Coronary artery (tissue), 2 donors: Measurements from ENCODE around the gene DGAT2.

Experiments used
- DNase-seq: peaks from one replicate; pipeline ENCODE4 v3.0.0-alpha.2; 2017; ENCODE audit warnings: low spot score
- H3K27ac ChIP-seq, 2 donors: fragments of 200-600 bp; sonication (generic); one replicate each; pipeline ENCODE4 v1.5.1; 2016 to 2019
- H3K4me3 ChIP-seq: fragments of 200-600 bp; sonication (generic); 2 replicates; pipeline ENCODE4 v1.5.1; 2016; ENCODE audit warnings: mild to moderate bottlenecking, moderate library complexity
- TF ChIP-seq, protein P1 (sequence below): fragments of 200-600 bp; sonication (generic); IDR thresholded peaks from one replicate; pipeline ENCODE4 v1.5.1; 2019; ENCODE audit warnings: antibody characterized with exemption

DGAT2 gene

DNA sequence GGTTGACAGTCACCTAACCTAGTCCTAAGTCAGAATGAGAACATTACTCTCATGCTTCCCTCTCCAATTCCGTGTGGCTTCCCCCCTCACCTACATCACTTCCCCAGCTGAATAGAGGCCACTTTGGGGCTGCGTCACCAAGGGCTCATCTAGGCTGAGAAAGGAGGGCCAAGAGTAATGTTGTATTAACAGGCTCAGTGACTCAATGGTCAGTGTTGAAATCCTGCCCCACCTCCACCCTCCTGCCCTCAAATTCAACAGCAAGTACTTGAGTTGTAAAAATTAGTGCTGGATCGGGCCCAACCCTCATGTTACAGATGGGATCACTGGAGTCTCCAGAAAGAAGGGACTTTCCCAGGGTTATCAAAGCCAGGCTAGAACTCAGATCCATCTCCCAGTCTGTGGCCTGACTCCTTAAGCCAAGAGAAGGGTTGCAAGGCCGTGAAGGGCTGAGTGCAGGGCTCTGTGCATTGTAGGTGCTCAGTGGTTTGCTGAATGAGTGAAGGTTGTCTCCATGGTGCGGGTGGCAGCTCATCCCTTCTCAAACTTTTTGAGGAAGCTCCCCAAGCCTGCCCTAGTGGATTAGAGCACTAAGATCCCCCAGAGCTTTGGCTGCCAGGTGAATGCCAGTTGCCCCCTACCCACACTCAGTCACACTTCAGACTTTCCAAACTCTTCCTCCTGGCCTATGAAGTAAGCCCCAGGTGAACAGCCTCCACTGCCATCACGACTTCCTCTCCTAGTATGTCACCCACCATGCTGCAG lies 3.2 kb downstream of the DGAT2 start:
- Histone ChIP-seq H3K27ac (no peak overlapping the region), H3K4me3 (no peak overlapping the region)
- TF ChIP-seq, protein P1, sequence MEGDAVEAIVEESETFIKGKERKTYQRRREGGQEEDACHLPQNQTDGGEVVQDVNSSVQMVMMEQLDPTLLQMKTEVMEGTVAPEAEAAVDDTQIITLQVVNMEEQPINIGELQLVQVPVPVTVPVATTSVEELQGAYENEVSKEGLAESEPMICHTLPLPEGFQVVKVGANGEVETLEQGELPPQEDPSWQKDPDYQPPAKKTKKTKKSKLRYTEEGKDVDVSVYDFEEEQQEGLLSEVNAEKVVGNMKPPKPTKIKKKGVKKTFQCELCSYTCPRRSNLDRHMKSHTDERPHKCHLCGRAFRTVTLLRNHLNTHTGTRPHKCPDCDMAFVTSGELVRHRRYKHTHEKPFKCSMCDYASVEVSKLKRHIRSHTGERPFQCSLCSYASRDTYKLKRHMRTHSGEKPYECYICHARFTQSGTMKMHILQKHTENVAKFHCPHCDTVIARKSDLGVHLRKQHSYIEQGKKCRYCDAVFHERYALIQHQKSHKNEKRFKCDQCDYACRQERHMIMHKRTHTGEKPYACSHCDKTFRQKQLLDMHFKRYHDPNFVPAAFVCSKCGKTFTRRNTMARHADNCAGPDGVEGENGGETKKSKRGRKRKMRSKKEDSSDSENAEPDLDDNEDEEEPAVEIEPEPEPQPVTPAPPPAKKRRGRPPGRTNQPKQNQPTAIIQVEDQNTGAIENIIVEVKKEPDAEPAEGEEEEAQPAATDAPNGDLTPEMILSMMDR: no peak
- DNase-seq: no peak

DNA sequence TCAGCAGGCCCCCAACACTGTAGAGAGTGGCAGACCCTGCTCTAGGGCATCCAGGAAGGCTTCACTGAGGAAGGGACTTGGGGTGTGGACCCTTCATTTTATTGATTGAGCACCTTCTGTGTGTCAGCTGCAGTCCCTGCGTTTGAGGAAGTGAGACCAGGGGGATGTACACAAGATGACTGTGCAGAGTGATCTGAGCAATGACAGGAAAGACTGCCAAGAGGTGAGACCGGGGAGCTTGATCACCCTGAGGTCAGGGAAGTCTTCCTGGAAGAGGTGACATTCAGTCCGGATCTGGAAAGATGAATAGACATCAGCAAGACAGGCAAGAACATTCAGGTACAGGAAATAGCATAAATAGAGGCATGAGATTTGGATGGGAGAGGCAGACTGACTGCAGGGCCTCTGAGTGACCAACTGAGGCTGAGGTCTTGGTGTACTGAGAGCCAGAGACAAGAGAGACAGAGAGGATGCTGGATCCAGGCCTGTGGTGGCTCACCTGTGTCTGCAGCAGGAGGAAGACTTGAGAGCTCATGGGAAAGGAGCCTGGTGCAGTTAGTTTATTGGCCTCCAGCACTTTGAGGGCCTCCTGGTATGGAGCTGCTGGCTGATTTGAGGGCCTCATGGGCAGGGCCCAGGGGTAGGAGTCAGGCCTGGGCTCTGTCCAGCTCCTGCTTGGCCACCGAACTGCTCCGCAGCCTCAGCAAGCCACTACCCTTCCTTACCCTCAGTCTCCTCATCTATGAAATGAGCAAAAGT lies 5.2 kb downstream of the DGAT2 start:
- Histone ChIP-seq H3K4me3 (no peak overlapping the region), H3K27ac (no peak overlapping the region)
- TF ChIP-seq, protein P1: no peak
- DNase-seq: no peak

DNA sequence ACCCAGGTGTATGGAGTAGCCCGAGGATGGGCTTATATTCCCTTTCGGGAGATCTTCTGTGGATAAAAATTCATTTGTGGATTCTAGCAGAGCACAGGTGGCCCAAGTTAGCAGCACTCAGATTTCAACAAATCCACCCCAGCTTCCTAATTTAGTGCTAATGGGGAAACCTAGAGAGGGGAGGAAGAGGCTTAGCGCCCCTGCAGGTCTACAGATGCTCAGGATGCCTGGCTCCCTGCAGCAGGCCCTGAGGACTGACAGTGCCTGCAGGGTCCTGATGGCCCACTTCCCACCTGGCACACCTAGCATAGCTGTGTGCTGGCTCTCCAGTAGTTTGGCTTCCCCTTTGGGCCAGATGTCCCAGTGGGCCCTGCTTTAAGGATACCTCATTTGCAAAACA lies 6.5 kb downstream of the DGAT2 start:
- no peak for DNase-seq
- Histone ChIP-seq H3K4me3 (no peak overlapping the region), H3K27ac (no peak overlapping the region)
- TF ChIP-seq, protein P1: no peak

DNA sequence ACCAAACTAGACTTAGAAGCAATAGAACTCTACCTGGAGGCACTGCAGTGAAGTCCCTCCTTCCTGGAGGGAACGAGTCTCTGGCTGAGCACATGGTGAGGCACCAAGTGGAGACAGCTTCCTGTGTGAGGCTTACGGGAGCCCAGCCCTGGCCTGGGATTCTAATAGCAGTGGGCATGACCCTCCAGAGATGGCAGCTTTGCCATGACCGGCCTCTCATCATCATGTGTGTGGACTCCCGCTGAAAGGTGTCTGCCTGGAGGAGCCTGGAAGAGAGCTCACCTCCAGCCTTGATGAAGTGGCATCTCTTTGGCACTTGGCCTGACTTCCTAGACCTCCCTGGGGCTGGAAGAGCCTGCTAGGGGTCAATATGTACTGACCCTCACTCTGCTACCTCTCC lies 8.0 kb downstream of the DGAT2 start:
- TF ChIP-seq, protein P1: no peak
- no peak overlapping the region for H3K4me3 ChIP-seq
- DNase-seq: no peak
- no peak overlapping the region for H3K27ac ChIP-seq

DNA sequence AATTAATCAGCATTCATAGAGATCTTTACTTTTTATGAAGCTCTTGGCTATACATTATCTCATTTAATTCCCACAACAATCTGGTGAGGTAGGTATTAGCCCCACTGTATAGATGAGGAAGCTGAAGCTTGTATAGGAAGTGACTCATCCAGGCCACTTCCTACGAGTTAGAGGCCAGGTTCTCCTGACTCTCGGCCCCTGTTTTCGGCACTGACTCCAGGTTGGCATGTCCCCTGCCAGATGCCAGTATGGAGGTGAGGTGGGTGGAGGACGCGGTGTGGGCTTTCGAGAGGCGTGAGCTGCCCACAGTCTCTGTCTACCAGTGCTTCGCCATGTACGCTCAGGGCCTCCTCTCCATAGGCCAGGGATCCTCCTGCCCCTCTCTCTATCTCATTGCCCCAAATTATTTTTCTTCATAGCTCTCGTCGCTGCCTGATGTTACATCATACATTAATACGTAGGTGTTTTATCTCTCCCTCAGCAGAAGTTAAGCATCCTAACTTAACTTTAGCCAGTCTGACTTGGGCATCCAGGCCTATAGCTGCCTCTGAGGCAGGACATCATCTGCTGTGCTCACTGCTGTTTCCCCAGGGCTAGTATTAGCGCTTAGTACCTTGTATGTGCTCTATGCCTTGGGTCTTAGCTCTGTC lies 9.0 kb downstream of the DGAT2 start:
- TF ChIP-seq, protein P1: no peak
- Histone ChIP-seq H3K4me3 (no peak overlapping the region), H3K27ac (no peak overlapping the region)
- DNase-seq: no peak

DNA sequence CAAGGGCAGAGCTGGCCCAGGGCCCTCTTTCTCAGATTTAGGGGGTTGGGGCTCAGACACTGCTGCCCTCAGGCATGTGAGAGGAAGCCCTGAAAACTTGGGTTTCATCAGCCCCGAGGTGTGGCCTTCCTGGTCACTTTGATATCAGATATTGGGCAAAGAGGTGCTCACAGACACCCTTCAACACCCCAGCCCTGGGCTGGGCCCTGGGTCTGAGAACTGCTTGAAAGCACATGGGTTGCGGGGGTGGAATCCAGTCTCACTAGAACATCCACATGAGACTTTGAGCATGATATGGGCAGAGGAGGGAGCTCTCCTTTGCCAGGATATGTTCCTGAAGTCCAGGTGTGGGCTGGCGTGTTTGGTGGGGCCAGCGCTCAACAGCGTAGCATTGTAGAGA lies 10.4 kb downstream of the DGAT2 start:
- no peak overlapping the region for H3K27ac ChIP-seq
- no peak overlapping the region for H3K4me3 ChIP-seq
- DNase-seq: no peak
- TF ChIP-seq, protein P1: no peak
